A549 (cell line): ENCODE data around the gene KHDC3L. TPM values are rescaled to one million over a fixed set of nuclear protein-coding genes. Genes with fewer than 3 reads are reported as not detected.

ENCODE experiments used
- ATAC-seq, 2 experiments: fragments of 200-7000 bp in 1 of 2; fragments of >200 bp in 1 of 2; cut with Nextera tagmentation in 1 of 2; cut with Tn5 transposase in 1 of 2; 3 replicates each; pipeline versions ENCODE4 v1.8.0 to v1.9.1; 2018 to 2020; ENCODE audit warnings: mild to moderate bottlenecking in 1 of 2, moderate library complexity in 1 of 2
- CTCF ChIA-PET: fragments of 300-600 bp; sonication (Branson Sonifier 250); formaldehyde crosslinking; extraction: SDS; loops from one replicate; lab custom pipeline; 2021; ENCODE audit warnings: antibody characterized with exemption, inconsistent platforms; lab: Yijun Ruan, JAX
- POLR2A ChIA-PET: fragments of 350-600 bp; formaldehyde crosslinking; extraction: SDS; loops from one replicate; lab custom pipeline; 2021; ENCODE audit warnings: antibody characterized with exemption, inconsistent platforms; lab: Yijun Ruan, JAX
- DNase-seq, 2 experiments: peaks; one replicate each; pipeline versions ENCODE4 v3.0.0 to v3.0.0-alpha.2; 2011 to 2016; ENCODE audit warnings: low read depth in 1 of 2, low spot score in 1 of 2
- FAIRE-seq: peaks from 2 replicates; lab custom pipeline; 2011; peaks lifted over from hg19 to GRCh38; lab: Jason Lieb, UNC
- H3K27ac ChIP-seq, 2 experiments: fragments of >200 bp; sonication (Bioruptor Twin); formaldehyde crosslinking; 3 replicates each; pipeline ENCODE4 v1.5.1; 2016 to 2017
- H3K4me1 ChIP-seq: fragments of >200 bp; sonication (Bioruptor Twin); formaldehyde crosslinking; 3 replicates; pipeline ENCODE4 v1.6.1; 2016
- H3K4me2 ChIP-seq: fragments of >200 bp; sonication (Bioruptor Twin); formaldehyde crosslinking; 3 replicates; pipeline ENCODE4 v1.6.1; 2016
- H3K4me3 ChIP-seq: fragments of >200 bp; sonication (Bioruptor Twin); formaldehyde crosslinking; 3 replicates; pipeline ENCODE4 v1.5.1; 2016
- H3K9me3 ChIP-seq: fragments of >200 bp; sonication (Bioruptor Twin); formaldehyde crosslinking; 3 replicates; pipeline ENCODE4 v1.6.1; 2016
- BHLHE40 ChIP-seq: IDR thresholded peaks from 2 replicates; pipeline ENCODE4 v1.6.1; 2012; ENCODE audit warnings: low read depth, low read length, inconsistent platforms
- CBX8 ChIP-seq: fragments of 200-600 bp; sonication (generic); IDR thresholded peaks from 2 replicates; pipeline ENCODE4 v1.6.1; 2016
- CEBPB ChIP-seq, 2 experiments: fragments of >200 bp in 1 of 2; sonication (Bioruptor Twin) in 1 of 2; formaldehyde crosslinking in 1 of 2; IDR thresholded peaks; 2 replicates each; pipeline ENCODE4 v1.6.1; 2012 to 2016
- CHD2 ChIP-seq: fragments of 150-350 bp; IDR thresholded peaks from 2 replicates; pipeline ENCODE4 v1.6.1; 2014; ENCODE audit warnings: low read length; ENCODE audit not compliant: partially characterized antibody
- E2F6 ChIP-seq: IDR thresholded peaks from 2 replicates; pipeline ENCODE4 v1.6.1; 2012; ENCODE audit warnings: low read depth, borderline replicate concordance
- EHMT2 ChIP-seq: fragments of 200-600 bp; sonication (generic); IDR thresholded peaks from 2 replicates; pipeline ENCODE4 v1.6.1; 2016; ENCODE audit warnings: antibody characterized with exemption, low read depth, mild to moderate bottlenecking, moderate library complexity
- FOXS1 ChIP-seq: fragments of 250-450 bp; sonication (Bioruptor Pico); IDR thresholded peaks from 2 replicates; pipeline ENCODE4 v1.5.0; 2020; ENCODE audit warnings: mild to moderate bottlenecking, moderate library complexity
- GATA3 ChIP-seq: IDR thresholded peaks from 2 replicates; pipeline ENCODE4 v1.6.1; 2012; ENCODE audit warnings: borderline replicate concordance
- HEYL ChIP-seq: fragments of 250-450 bp; sonication (Bioruptor Pico); IDR thresholded peaks from 2 replicates; pipeline ENCODE4 v1.8.0; 2021; ENCODE audit warnings: mild to moderate bottlenecking, moderate library complexity
- HOXA7 ChIP-seq: fragments of 250-450 bp; sonication (Bioruptor Pico); IDR thresholded peaks from 2 replicates; pipeline ENCODE4 v1.5.0; 2020; ENCODE audit warnings: mild to moderate bottlenecking, moderate library complexity
- HOXB13 ChIP-seq: fragments of 250-450 bp; sonication (Bioruptor Pico); IDR thresholded peaks from 2 replicates; pipeline ENCODE4 v1.5.0; 2020; ENCODE audit warnings: low read depth, mild to moderate bottlenecking, moderate library complexity
- HOXB5 ChIP-seq: fragments of 250-450 bp; sonication (Bioruptor Pico); IDR thresholded peaks from 2 replicates; pipeline ENCODE4 v1.5.0; 2020; ENCODE audit warnings: mild to moderate bottlenecking, moderate library complexity
- KDM1A ChIP-seq: fragments of 200-600 bp; sonication (generic); IDR thresholded peaks from 2 replicates; pipeline ENCODE4 v1.6.1; 2016; ENCODE audit warnings: low read depth, mild to moderate bottlenecking
- KDM5A ChIP-seq: fragments of 200-600 bp; sonication (generic); IDR thresholded peaks from 2 replicates; pipeline ENCODE4 v1.6.1; 2016; ENCODE audit warnings: antibody characterized with exemption, mild to moderate bottlenecking
- MYC ChIP-seq: IDR thresholded peaks from 2 replicates; pipeline ENCODE4 v1.6.1; 2012; ENCODE audit warnings: mild to moderate bottlenecking, inconsistent platforms, low read length, improper control_type of control experiment, borderline replicate concordance
- PHF8 ChIP-seq: fragments of 200-600 bp; sonication (generic); IDR thresholded peaks from 2 replicates; pipeline ENCODE4 v1.6.1; 2016; ENCODE audit warnings: low read depth, mild to moderate bottlenecking, antibody characterized with exemption, moderate library complexity, borderline replicate concordance
- POLR2A ChIP-seq: IDR thresholded peaks from 2 replicates; pipeline ENCODE4 v1.6.1; 2012; ENCODE audit warnings: mild to moderate bottlenecking, low read length
- POLR2AphosphoS2 ChIP-seq: conservative IDR thresholded peaks from 2 replicates; pipeline ENCODE4 v1.6.1; 2012; ENCODE audit warnings: low read length, improper control_type of control experiment, inconsistent platforms
- RARB ChIP-seq: fragments of 250-450 bp; sonication (Bioruptor Pico); IDR thresholded peaks from 2 replicates; pipeline ENCODE4 v1.8.0; 2021; ENCODE audit warnings: mild to moderate bottlenecking, moderate library complexity
- RFX5 ChIP-seq: fragments of 450-650 bp; IDR thresholded peaks from 2 replicates; pipeline ENCODE4 v1.7.1; 2014; ENCODE audit warnings: antibody characterized with exemption, mild to moderate bottlenecking, moderate library complexity
- SMC3 ChIP-seq: fragments of >200 bp; sonication (Bioruptor Twin); formaldehyde crosslinking; IDR thresholded peaks from 3 replicates; pipeline ENCODE4 v1.6.1; 2018; ENCODE audit warnings: inconsistent platforms
- ZSCAN20 ChIP-seq: fragments of 250-450 bp; sonication (Bioruptor Pico); IDR thresholded peaks from 2 replicates; pipeline ENCODE4 v1.8.0; 2022; ENCODE audit warnings: mild to moderate bottlenecking, moderate library complexity
- WGBS: methylation state at CpG from one replicate; pipeline ENCODE4 v1.1.6; 2017; ENCODE audit errors: missing lambda C conversion rate; 5-methylcytosine and 5-hydroxymethylcytosine counted together
- polyA plus RNA-seq, 4 experiments: library from polyadenylated mRNA; depleted of rRNA in 3 of 4; stranded (reverse); fragments of >200 nt; fragmentation: RNase III in 1 of 4; extraction: RNeasy Plus Mini Kit Qiagen cat#74134 plus additional on column Dnase treatment in 1 of 4; gene quantifications; 2 replicates in 3 of 4; 3 replicates in 1 of 4; pipeline ENCODE4 v1.2.3, GENCODE V29; 2011 to 2017
- TF ChIP-seq, protein P1 (sequence below): fragments of 250-450 bp; sonication (Bioruptor Pico); IDR thresholded peaks from 2 replicates; pipeline ENCODE4 v1.5.0; 2021; ENCODE audit warnings: mild to moderate bottlenecking, moderate library complexity, borderline replicate concordance
- TF ChIP-seq, protein P2 (sequence below): IDR thresholded peaks from 2 replicates; pipeline ENCODE4 v1.6.1; 2012
- TF ChIP-seq, protein P3 (sequence below): IDR thresholded peaks from 2 replicates; pipeline ENCODE4 v1.6.1; 2012
- TF ChIP-seq, protein P4 (sequence below): fragments of 200-600 bp; sonication (generic); IDR thresholded peaks from 2 replicates; pipeline ENCODE4 v1.6.1; 2016; ENCODE audit warnings: antibody characterized with exemption, mild to moderate bottlenecking, moderate library complexity
- TF ChIP-seq, protein P5 (sequence below): fragments of >200 bp; sonication (Bioruptor Twin); formaldehyde crosslinking; IDR thresholded peaks from 2 replicates; pipeline ENCODE4 v1.6.1; 2016

The KHDC3L gene
- polyA plus RNA-seq, 2 of the 4 experiments (the other 2 are of a cell fraction), result not detected

- TF ChIP-seq HOXA7 (CRISPR knock-in tag) (no peak), HOXB13 (CRISPR knock-in tag) (no peak), ZSCAN20 (CRISPR knock-in tag) (no peak), CEBPB (IDR thresholded peaks at IDR 0.05) (no peak), KDM5A (no peak)
Measured at GRCh38 chr6:73400656-73401055, 38.2 kb downstream of the KHDC3L start (continued).

GRCh38 chr6:73409395-73409794 lies 46.9 kb downstream of the KHDC3L start:
- Histone ChIP-seq H3K9me3 (no peaks in the 10 kb centered on the region), H3K4me1 (no peaks in the 10 kb centered on the region), H3K4me3 (no peak overlapping the region), H3K4me2 (no peak overlapping the region), H3K27ac (no peak overlapping the region)
- POLR2A ChIA-PET, result no interaction called here
- ATAC-seq (no peak), FAIRE-seq (no peak), DNase-seq (no peak)
- no peak for TF ChIP-seq CBX8
- TF ChIP-seq KDM1A, result no peak
- no peak for TF ChIP-seq SMC3
- TF ChIP-seq POLR2AphosphoS2, result no peak
- TF ChIP-seq, protein P1, sequence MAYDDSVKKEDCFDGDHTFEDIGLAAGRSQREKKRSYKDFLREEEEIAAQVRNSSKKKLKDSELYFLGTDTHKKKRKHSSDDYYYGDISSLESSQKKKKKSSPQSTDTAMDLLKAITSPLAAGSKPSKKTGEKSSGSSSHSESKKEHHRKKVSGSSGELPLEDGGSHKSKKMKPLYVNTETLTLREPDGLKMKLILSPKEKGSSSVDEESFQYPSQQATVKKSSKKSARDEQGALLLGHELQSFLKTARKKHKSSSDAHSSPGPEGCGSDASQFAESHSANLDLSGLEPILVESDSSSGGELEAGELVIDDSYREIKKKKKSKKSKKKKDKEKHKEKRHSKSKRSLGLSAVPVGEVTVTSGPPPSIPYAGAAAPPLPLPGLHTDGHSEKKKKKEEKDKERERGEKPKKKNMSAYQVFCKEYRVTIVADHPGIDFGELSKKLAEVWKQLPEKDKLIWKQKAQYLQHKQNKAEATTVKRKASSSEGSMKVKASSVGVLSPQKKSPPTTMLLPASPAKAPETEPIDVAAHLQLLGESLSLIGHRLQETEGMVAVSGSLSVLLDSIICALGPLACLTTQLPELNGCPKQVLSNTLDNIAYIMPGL (CRISPR knock-in tag), result no peak
- no peak for TF ChIP-seq PHF8
- no peak for TF ChIP-seq HOXB5 (CRISPR knock-in tag)
- TF ChIP-seq, protein P2, sequence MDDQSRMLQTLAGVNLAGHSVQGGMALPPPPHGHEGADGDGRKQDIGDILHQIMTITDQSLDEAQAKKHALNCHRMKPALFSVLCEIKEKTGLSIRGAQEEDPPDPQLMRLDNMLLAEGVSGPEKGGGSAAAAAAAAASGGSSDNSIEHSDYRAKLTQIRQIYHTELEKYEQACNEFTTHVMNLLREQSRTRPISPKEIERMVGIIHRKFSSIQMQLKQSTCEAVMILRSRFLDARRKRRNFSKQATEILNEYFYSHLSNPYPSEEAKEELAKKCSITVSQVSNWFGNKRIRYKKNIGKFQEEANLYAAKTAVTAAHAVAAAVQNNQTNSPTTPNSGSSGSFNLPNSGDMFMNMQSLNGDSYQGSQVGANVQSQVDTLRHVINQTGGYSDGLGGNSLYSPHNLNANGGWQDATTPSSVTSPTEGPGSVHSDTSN, result no peak
- TF ChIP-seq HEYL (CRISPR knock-in tag), result no peak
- no peak for TF ChIP-seq EHMT2
- TF ChIP-seq GATA3, result no peak
- TF ChIP-seq CHD2, result no peak
- TF ChIP-seq MYC, result no peak
- no peak for TF ChIP-seq RFX5
- TF ChIP-seq, protein P3, sequence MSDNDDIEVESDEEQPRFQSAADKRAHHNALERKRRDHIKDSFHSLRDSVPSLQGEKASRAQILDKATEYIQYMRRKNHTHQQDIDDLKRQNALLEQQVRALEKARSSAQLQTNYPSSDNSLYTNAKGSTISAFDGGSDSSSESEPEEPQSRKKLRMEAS, result no peak
- CTCF ChIA-PET, result no interaction called here
- 100% methylated on average over 1 of the region's 1 CpG for WGBS

- no peaks in the 10 kb centered on the region for H3K4me1 ChIP-seq
- no peak overlapping the region for H3K4me2 ChIP-seq
- no peaks in the 10 kb centered on the region for H3K9me3 ChIP-seq
- no peak overlapping the region for H3K27ac ChIP-seq
- DNase-seq, result no peak
- ChIA-PET CTCF (no interaction called here), POLR2A (no interaction called here)
- WGBS, result 64% methylated on average over 3 of the region's 3 CpGs
- no peak for FAIRE-seq
- H3K4me3 ChIP-seq, result no peak overlapping the region
- no peak for ATAC-seq
- TF ChIP-seq RARB (no peak), POLR2A (no peak), BHLHE40 (no peak), E2F6 (no peak), HEYL (CRISPR knock-in tag) (no peak), SMC3 (no peak), KDM5A (no peak), CHD2 (no peak), EHMT2 (no peak), FOXS1 (CRISPR knock-in tag) (no peak)
- TF ChIP-seq, protein P4, sequence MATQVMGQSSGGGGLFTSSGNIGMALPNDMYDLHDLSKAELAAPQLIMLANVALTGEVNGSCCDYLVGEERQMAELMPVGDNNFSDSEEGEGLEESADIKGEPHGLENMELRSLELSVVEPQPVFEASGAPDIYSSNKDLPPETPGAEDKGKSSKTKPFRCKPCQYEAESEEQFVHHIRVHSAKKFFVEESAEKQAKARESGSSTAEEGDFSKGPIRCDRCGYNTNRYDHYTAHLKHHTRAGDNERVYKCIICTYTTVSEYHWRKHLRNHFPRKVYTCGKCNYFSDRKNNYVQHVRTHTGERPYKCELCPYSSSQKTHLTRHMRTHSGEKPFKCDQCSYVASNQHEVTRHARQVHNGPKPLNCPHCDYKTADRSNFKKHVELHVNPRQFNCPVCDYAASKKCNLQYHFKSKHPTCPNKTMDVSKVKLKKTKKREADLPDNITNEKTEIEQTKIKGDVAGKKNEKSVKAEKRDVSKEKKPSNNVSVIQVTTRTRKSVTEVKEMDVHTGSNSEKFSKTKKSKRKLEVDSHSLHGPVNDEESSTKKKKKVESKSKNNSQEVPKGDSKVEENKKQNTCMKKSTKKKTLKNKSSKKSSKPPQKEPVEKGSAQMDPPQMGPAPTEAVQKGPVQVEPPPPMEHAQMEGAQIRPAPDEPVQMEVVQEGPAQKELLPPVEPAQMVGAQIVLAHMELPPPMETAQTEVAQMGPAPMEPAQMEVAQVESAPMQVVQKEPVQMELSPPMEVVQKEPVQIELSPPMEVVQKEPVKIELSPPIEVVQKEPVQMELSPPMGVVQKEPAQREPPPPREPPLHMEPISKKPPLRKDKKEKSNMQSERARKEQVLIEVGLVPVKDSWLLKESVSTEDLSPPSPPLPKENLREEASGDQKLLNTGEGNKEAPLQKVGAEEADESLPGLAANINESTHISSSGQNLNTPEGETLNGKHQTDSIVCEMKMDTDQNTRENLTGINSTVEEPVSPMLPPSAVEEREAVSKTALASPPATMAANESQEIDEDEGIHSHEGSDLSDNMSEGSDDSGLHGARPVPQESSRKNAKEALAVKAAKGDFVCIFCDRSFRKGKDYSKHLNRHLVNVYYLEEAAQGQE, result no peak
- TF ChIP-seq, protein P3, result no peak
- TF ChIP-seq, protein P1 (CRISPR knock-in tag), result no peak
- TF ChIP-seq, protein P5, sequence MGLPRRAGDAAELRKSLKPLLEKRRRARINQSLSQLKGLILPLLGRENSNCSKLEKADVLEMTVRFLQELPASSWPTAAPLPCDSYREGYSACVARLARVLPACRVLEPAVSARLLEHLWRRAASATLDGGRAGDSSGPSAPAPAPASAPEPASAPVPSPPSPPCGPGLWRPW, result no peak
Measured at GRCh38 chr6:73413102-73413501, 50.6 kb downstream of the KHDC3L start.
